Karpas-422 (cell line): ENCODE results near the gene TBL2. TPM values are rescaled to one million over a fixed set of nuclear protein-coding genes. Genes with fewer than 3 reads are reported as not detected.

ENCODE experiments used
- DNase-seq: peaks from one replicate; pipeline ENCODE4 v3.0.0-alpha.2; 2015
- H2AFZ ChIP-seq: fragments of 200-600 bp; sonication (generic); 2 replicates; pipeline ENCODE4 v1.6.1; 2014; ENCODE audit warnings: antibody characterized with exemption, low read length, mixed read lengths
- H3K27ac ChIP-seq: fragments of 200-600 bp; sonication (generic); 2 replicates; pipeline ENCODE4 v1.5.1; 2014; ENCODE audit warnings: mild to moderate bottlenecking, low read length, moderate library complexity
- H3K27me3 ChIP-seq: fragments of 200-600 bp; sonication (generic); 2 replicates; pipeline ENCODE4 v1.6.1; 2014; ENCODE audit warnings: low read length, mixed read lengths
- H3K36me3 ChIP-seq: fragments of 200-600 bp; sonication (generic); 2 replicates; pipeline ENCODE4 v1.6.1; 2014; ENCODE audit warnings: low read length, mixed read lengths; ENCODE audit not compliant: insufficient read depth
- H3K4me1 ChIP-seq: fragments of 200-600 bp; sonication (generic); 2 replicates; pipeline ENCODE4 v1.6.1; 2014; ENCODE audit warnings: mild to moderate bottlenecking, low read length, mixed read lengths
- H3K4me2 ChIP-seq: fragments of 200-600 bp; sonication (generic); 2 replicates; pipeline ENCODE4 v1.6.1; 2014; ENCODE audit warnings: low read length, low read depth, mild to moderate bottlenecking; ENCODE audit not compliant: poor library complexity, severe bottlenecking
- H3K4me3 ChIP-seq: fragments of 200-600 bp; sonication (generic); 2 replicates; pipeline ENCODE4 v1.5.1; 2014; ENCODE audit warnings: mild to moderate bottlenecking, antibody characterized with exemption, low read length, mixed read lengths
- H3K79me2 ChIP-seq: fragments of 200-600 bp; sonication (generic); 2 replicates; pipeline ENCODE4 v1.6.1; 2014; ENCODE audit warnings: mild to moderate bottlenecking, low read length, mixed read lengths
- H3K9ac ChIP-seq: fragments of 200-600 bp; sonication (generic); 2 replicates; pipeline ENCODE4 v1.6.0; 2014; ENCODE audit warnings: low read length
- H3K9me2 ChIP-seq: fragments of 200-600 bp; sonication (generic), shearing (Covaris generic); replicated peaks from 2 replicates; pipeline ENCODE4 v1.6.0; 2014; ENCODE audit warnings: mild to moderate bottlenecking, low read length, moderate library complexity; ENCODE audit not compliant: insufficient read depth
- H3K9me3 ChIP-seq: fragments of 300-700, 200-600 bp; sonication (generic); 2 replicates; pipeline ENCODE4 v1.6.1; 2014; ENCODE audit warnings: low read length, mixed read lengths
- H4K20me1 ChIP-seq: fragments of 200-600 bp; sonication (generic); 2 replicates; pipeline ENCODE4 v1.6.1; 2014; ENCODE audit warnings: mild to moderate bottlenecking, antibody characterized with exemption, low read length, low read depth; ENCODE audit not compliant: insufficient read depth
- total RNA-seq: library from RNA; depleted of rRNA; stranded (reverse); fragments of >200 nt; shearing (Covaris generic); gene quantifications from 2 replicates; pipeline ENCODE4 v1.2.3, GENCODE V29; 2014; ENCODE audit warnings: low replicate concordance; rRNA removed

The TBL2 gene
- total RNA-seq = 27.5 and 43.4 TPM in 2 replicates

GRCh38 chr7:73578342-73579128, at the start of gene TBL2:
Gene TBL2, minus strand, starts transcription at chr7:73578579. Its CDS starts 30 bp downstream, at chr7:73578549.
- Histone ChIP-seq H4K20me1 (no peaks in the 10 kb centered on the region), H2AFZ (peak within 1 kb of the TSS; percentile 64), H3K9ac (peak within 1 kb of the TSS; percentile 96), H3K4me1 (peaks cover 21% of the 10 kb centered on the region), H3K9me2 (no peaks in the 10 kb centered on the region), H3K27me3 (no peaks in the 10 kb centered on the region), H3K9me3 (no peaks in the 10 kb centered on the region), H3K4me3 (peak within 1 kb of the TSS; percentile 96), H3K79me2 (peaks cover 26% of the 10 kb centered on the region), H3K36me3 (peaks cover 8% of the 10 kb centered on the region; the same call in 1 of the 2 replicates), H3K27ac (peak within 1 kb of the TSS; percentile 55), H3K4me2 (peak within 1 kb of the TSS; percentile 87)
- peak; percentile 100 for DNase-seq

- Histone ChIP-seq H3K79me2 (no peaks in the 10 kb centered on the region), H3K27ac (no peak overlapping the region), H3K36me3 (no peaks in the 10 kb centered on the region), H3K9me2 (no peaks in the 10 kb centered on the region), H4K20me1 (no peaks in the 10 kb centered on the region), H2AFZ (no peak overlapping the region), H3K27me3 (no peaks in the 10 kb centered on the region), H3K9ac (no peak overlapping the region), H3K4me3 (no peak overlapping the region), H3K9me3 (no peaks in the 10 kb centered on the region), H3K4me2 (no peak overlapping the region), H3K4me1 (no peaks in the 10 kb centered on the region)
- DNase-seq = no peak
Measured at GRCh38 chr7:73626814-73627213, 48.4 kb upstream of the TBL2 start.

- Histone ChIP-seq H3K36me3 (no peaks in the 10 kb centered on the region), H3K4me3 (no peak overlapping the region), H3K9me3 (no peaks in the 10 kb centered on the region), H4K20me1 (no peaks in the 10 kb centered on the region), H3K27ac (no peak overlapping the region), H3K4me2 (no peak overlapping the region), H3K9ac (no peak overlapping the region), H3K9me2 (no peaks in the 10 kb centered on the region), H3K79me2 (no peaks in the 10 kb centered on the region), H3K4me1 (no peaks in the 10 kb centered on the region), H2AFZ (no peak overlapping the region), H3K27me3 (no peaks in the 10 kb centered on the region)
- DNase-seq = no peak
Measured at GRCh38 chr7:73625276-73625675, 46.9 kb upstream of the TBL2 start.

GRCh38 chr7:73624669-73625001, 46.3 kb upstream of the TBL2 start:
- Histone ChIP-seq H3K9me2 (no peaks in the 10 kb centered on the region), H2AFZ (no peak overlapping the region), H3K27me3 (no peaks in the 10 kb centered on the region)

GRCh38 chr7:73623798-73624668, 45.7 kb upstream of the TBL2 start, which contains the start of gene MLXIPL:
Gene MLXIPL, minus strand, starts transcription at chr7:73624522. Its CDS starts 30 bp downstream, at chr7:73624492.
- no peaks in the 10 kb centered on the region for H3K27me3 ChIP-seq
- H2AFZ ChIP-seq = no peak within 1 kb of the TSS
- no peak within 1 kb of the TSS for H3K27ac ChIP-seq

More at GRCh38 chr7:73624669-73625001, 46.3 kb upstream of the TBL2 start:
- DNase-seq = no peak
- Histone ChIP-seq H3K9ac (no peak overlapping the region), H3K36me3 (no peaks in the 10 kb centered on the region), H3K4me3 (no peak overlapping the region), H3K27ac (no peak overlapping the region), H4K20me1 (no peaks in the 10 kb centered on the region), H3K4me1 (no peaks in the 10 kb centered on the region), H3K9me3 (no peaks in the 10 kb centered on the region), H3K4me2 (no peak overlapping the region), H3K79me2 (no peaks in the 10 kb centered on the region)

GRCh38 chr7:73622909-73623797, 44.8 kb upstream of the TBL2 start:
- no peaks in the 10 kb centered on the region for H3K4me1 ChIP-seq
- H2AFZ ChIP-seq = no peak overlapping the region
- H4K20me1 ChIP-seq = no peaks in the 10 kb centered on the region
- no peaks in the 10 kb centered on the region for H3K9me2 ChIP-seq
- no peak overlapping the region for H3K27ac ChIP-seq
- no peak overlapping the region for H3K4me2 ChIP-seq
- H3K4me3 ChIP-seq = no peak overlapping the region
- no peaks in the 10 kb centered on the region for H3K79me2 ChIP-seq
- H3K9me3 ChIP-seq = no peaks in the 10 kb centered on the region
- H3K9ac ChIP-seq = no peak overlapping the region
- DNase-seq = no peak
- H3K27me3 ChIP-seq = no peaks in the 10 kb centered on the region
- H3K36me3 ChIP-seq = no peaks in the 10 kb centered on the region

More at GRCh38 chr7:73623798-73624668, 45.7 kb upstream of the TBL2 start, which contains the start of gene MLXIPL:
- DNase-seq = peak; percentile 52
- no peaks in the 10 kb centered on the region for H3K36me3 ChIP-seq
- H3K9me2 ChIP-seq = no peaks in the 10 kb centered on the region
- H3K4me1 ChIP-seq = no peaks in the 10 kb centered on the region
- no peaks in the 10 kb centered on the region for H4K20me1 ChIP-seq
- H3K9ac ChIP-seq = no peak within 1 kb of the TSS
- no peak within 1 kb of the TSS for H3K4me2 ChIP-seq
- H3K9me3 ChIP-seq = no peaks in the 10 kb centered on the region
- H3K79me2 ChIP-seq = no peaks in the 10 kb centered on the region
- no peak within 1 kb of the TSS for H3K4me3 ChIP-seq

GRCh38 chr7:73622527-73622908, 44.1 kb upstream of the TBL2 start:
- Histone ChIP-seq H3K9me3 (no peaks in the 10 kb centered on the region), H3K79me2 (no peaks in the 10 kb centered on the region), H3K4me3 (no peak overlapping the region), H3K4me1 (no peaks in the 10 kb centered on the region), H3K9me2 (no peaks in the 10 kb centered on the region), H2AFZ (no peak overlapping the region), H3K4me2 (no peak overlapping the region), H3K9ac (no peak overlapping the region), H3K27ac (no peak overlapping the region), H4K20me1 (no peaks in the 10 kb centered on the region), H3K27me3 (no peaks in the 10 kb centered on the region), H3K36me3 (no peaks in the 10 kb centered on the region)
- no peak for DNase-seq
